Lung microvascular endothelial cell (primary cell): ENCODE results near the gene SH3RF1. TPM values are rescaled to one million over a fixed set of nuclear protein-coding genes. Genes with fewer than 3 reads are reported as not detected.
A peak's percentile ranks its signal among the peaks of the same experiment; 100 is the strongest.
"Not testable (repeated sequence)": the region's sequence is repeated elsewhere in the genome, so short reads cannot be mapped to it uniquely, and the experiment has no call there.

Experiments used
- DNase-seq, 2 donors: peaks; one replicate each; pipeline versions ENCODE4 v3.0.0 to v3.0.0-alpha.2; 2010; ENCODE audit warnings: low read depth in 2 of 2
- total RNA-seq: library from RNA; depleted of rRNA; stranded (reverse); fragments of >200 nt; gene quantifications from 2 replicates; pipeline ENCODE4 v1.2.1, GENCODE V29; 2014

SH3RF1 gene
- total RNA-seq, 1 donor from 2014 or later: 7.3 TPM

DNA sequence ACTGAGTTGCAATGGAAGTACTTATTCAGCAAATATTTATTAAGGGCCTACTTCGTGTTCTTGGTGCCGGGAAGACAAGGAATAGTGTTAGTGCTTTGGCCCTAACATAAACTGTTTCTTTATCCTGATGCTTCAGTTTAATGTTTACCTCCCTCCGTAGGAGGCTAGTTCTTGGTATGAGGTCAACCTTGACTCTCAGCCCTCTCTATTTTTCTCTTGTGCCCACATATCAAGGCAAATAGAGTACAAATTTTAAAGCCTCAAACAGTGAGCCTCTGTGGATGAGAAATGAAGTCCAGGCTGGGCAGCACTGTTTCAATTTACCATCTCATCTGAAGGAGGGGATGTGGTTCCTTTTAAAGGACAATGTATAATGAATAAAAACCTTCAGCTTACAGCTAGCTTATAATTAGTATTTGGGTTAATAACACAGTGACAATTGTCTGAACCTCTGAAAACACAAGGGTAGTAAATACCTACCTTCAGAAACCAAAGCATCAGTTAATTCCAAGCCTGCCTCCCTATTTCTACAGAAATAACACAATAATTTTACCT, 68.5 kb downstream of the SH3RF1 start:
- no peak for DNase-seq

DNA sequence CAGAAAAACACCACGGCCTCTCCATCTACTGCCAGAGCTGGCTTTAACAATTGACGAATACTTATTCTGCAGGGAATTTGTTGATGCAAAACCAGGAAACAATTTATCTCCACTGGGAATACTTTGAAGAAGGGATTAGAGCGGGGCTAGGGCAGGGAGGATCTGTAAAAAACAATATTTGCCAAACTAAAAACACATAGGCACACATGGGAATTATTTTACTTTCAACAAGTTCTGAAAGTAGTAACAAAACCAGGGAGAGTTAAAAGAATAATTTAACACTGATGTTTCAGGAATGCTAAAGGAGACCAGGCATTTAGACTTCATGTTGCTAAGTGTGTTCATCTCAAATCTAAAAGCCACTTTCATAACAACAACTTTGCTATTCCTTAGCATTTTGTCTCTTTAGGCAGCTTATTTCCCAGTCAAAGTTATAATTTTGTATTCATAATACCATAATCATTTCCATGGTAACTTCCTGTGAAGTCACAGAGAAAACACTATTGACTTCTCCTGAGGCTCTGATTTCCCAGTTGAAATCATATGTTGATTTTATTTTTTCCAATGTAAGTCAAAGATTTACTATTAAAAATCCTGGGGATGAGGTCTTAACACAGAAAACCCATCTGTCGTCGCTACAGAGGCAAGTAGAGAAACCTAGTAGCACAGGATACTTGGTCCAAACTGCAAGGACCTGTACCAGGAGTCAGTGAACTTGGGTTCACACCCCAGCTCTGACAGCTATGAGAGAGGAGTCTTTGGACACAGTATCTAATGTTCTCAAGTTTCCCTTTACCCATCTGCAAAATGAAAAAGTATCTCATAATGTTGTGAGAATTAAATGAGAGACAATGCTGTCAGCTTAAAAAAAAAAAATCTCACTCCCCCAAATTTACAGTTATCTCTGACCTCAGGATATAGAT, 69.3 kb downstream of the SH3RF1 start:
- DNase-seq: peak; percentile 58 to 65

DNA sequence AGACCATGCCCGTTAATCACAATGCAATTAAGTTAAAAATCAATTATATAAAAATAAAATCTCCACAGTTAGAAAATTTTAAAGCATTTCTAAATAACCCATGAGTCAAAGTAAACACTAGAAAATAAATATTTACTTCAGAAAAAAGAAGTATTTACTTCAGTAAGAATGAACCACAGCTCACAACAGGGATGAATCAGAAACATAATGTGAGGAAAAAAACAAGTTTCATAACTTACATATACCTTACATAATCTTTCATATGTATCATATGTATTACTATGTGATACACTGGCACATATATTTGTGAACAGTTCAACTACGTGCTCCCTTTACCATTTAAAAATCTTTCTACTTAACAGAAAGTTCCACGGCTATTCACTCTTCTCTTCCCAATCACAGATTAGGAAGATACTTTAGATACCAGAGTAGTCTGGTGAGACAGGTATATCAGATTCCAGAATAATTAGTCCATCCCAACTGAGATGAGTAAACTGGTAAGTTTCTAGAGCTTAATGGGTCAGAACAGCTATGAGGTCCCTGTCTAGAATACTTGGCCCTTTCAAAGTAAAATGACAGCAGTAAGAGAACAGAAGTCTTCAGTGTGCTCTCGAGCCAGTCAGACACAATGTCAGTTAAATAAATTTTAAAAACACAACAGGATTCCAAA, 70.3 kb downstream of the SH3RF1 start:
- no peak for DNase-seq

DNA sequence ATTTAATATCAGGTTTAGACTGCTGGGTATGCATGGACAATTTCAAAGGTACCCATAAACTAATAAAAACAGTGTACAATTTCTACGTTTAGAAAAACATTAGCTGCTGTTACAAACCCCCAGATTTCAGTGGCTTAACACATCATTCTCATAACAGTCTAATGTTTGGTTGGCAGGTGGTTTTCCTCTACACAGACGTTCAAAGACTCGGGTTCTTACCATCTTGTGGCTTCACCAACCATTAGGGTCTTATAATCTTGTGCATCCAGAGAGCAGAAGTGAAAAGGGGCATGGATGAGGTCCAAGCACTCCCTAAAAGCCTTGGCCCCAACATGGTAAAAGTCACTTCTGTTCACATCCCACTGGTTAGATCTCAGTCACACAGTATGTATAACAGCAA, 71.6 kb downstream of the SH3RF1 start:
- no peak for DNase-seq

DNA sequence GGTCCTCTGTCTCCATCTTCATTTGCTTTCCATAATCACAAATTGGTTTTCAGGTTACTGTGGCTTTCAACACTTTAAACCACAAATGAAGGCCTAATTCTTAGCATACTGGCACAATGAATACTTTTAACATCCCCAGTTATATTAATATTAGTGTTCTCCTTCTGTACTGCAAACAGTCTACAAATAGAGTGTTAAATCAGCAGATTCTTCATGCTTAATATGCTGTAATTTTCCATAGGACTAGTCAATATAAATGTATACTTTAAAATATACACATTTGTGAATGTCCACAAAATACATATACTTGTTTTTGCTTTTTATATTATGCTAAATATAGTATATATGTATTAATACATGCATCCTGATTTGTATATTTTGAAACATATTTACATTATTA, 72.6 kb downstream of the SH3RF1 start:
- DNase-seq: no peak

DNA sequence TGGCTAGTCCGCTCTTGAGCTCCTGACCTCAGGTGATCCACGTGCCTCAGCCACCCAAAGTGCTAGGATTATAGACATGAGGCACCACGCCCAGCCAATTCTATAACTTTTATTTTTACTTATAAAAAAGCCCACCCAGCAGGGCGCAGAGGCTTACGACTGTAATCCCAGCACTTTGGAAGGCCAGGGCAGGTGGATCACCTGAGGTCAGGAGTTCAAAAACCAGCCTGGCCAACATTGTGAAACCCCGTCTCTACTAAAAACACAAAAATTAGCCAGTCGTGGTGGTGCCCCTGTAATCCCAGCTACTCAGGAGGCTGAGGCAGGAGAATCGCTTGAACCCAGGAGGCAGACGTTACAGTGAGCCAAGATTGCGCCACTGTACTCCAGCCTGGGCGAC, 73.5 kb downstream of the SH3RF1 start:
- not testable (repeated sequence) for DNase-seq

DNA sequence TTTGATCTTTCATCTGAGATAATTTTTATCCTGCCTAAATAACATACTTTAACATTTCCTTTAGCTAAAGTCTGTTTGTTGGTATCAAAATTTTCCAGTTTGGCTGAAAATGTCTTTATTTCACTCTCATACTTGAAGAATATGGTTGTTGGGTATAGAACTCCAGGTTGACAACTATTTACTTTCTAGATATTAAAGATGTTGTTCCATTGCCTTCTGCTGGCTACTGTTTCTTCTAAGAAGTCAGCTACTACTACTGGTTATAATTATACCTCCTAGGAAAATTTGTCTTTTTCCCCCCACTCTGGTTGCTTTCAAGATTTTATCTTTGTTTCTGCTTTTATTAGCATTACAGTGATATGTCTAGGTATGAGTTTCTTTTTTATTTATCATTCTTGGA, 75.7 kb downstream of the SH3RF1 start:
- DNase-seq: no peak

DNA sequence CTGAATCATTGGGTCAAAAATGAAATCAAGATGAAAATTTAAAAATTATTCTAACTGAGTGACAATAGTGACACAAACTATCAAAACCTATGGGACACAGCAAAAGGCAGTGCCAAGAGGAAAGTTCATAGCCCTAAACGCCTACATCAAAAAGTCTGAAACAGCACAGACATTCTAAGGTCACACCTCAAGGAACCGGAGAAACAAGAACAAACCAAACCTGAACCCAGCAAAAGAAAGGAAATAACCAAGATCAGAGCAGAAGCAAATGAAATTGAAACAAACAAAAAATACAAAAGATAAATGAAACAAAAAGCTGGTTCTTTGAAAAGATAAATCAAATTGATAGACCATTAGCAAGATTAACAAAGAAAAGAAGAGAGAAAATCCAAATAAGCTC, 80.8 kb downstream of the SH3RF1 start:
- DNase-seq: not testable (repeated sequence)

DNA sequence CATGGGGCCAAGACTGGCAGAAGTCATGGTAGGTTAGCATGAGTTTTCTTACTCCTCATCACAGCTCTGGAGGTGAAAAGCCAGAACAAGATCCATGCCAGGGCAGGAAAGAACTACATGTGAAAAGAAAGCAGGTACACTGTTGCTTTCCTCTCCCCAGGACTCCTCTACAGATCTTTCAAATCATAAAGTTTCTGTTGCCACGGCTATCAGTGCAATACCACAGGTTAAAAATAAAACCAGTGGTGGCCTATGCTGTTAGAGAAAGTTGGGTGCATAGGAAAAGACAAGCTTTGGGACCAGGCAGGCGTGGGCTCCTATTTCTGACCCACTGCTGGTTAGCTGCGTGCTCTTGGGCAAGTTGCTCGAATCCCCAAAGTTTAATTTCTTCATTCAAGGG, 81.4 kb downstream of the SH3RF1 start:
- no peak for DNase-seq

DNA sequence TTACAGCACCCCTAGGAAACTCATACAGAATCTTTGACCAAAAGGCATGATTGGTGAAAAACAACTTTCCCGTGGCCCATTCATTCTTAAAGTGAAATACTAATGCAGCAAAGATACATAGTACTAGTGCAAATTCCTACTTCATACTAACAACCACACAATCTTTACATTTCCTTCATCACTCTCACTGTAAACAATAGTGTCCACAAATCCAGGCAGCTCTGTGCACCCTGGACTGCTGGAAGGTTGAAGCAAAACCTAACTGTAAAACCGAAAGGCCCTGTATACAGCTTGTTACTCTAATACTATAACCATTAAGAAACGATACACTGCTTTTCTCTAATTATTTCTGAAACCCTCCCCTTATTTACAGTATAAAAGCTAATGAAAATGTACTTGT, 82.6 kb downstream of the SH3RF1 start:
- DNase-seq: no peak

DNA sequence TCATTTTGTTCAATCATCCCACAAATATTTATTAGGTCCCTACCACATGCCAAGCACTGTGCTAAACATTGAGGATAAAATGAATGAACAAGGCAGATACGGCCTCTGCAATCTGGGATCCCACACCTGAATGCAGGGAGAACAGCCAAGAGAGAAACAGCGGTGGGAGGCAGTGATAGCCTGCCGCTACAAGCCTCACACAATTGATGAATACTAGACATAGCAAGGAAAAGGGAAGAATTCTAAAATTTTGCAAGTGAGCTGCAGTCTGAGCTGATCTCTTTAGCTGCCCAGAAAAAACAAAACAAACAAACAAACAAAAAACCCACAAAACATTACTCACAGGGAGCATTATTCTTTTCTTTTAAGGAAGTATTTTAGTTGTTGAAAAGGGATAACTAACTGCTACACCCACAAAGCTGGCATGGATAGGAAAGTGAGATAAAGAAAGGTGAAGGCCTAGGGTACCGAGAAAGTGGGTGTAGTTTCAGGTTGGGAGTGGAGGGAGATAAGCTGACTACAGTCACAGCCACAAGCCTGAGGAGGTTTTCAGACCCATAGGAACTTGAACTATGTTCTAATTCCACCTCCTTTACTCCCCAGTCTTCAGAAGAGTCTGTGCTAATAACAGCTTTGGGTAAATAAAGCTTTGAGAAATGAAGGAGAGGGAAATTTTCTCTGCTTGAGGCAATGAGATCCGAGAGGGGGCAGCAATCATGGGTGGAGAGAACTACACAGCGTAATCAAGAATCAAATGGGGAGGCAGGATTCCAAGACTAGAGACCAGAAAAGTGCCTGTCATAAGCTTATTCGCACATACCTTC, 85.4 kb downstream of the SH3RF1 start:
- DNase-seq: no peak

DNA sequence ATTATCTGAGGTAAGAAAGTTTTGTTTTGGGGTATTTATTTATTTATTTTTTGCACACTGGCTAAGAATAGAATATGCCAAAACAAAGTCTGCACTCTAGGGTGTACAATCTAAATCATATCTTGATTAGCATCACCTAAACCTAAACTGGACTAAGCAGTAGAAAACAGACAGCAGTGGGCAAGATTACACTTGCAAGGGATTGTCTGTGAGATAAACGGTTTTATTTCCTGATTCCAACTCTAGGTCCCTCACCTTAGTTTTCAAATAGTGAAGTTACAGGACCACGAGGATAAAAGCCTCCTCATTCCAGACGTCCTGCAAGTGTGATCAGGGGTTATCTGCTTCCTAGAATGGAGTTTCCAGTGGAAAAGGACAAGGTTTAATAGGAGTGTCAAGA, 86.1 kb downstream of the SH3RF1 start:
- no peak for DNase-seq

DNA sequence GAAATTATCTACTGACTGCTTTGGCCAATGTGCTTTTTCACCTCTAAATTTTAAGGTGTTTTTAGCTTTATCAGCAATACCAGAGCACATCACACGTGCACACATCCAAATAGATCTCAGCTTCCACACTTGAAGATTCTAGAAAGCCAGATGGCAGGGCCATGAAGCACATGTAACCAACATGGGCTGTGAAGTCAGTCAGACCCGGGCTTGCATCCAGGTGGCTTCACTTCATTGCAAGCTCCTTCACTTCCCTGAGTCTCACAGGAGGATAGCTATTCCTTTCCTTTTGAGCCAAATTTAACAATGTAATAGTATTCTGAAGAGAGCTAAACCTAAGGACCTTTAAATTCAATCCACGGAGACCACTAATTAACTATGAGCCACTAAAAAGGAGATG, 86.5 kb downstream of the SH3RF1 start:
- DNase-seq: no peak

DNA sequence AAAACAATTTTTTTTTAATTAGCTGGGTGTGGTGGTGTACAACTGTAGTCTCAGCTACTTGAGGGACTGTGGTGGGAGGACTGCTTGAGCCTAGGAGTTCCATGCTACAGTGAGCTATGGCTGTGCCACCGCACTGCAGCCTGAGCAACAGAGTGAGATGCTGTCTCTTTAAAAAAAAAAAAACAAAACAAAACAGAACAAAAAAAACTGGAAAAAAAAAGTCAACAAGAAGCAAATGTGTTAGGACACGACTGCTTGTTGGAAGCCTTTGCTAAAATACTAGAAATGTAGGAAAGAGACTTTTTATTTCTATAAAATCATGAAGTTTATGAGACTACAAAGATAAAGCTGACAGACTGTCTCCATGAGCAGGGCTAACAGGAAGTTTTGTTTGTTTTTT, 87.2 kb downstream of the SH3RF1 start:
- DNase-seq: no peak

DNA sequence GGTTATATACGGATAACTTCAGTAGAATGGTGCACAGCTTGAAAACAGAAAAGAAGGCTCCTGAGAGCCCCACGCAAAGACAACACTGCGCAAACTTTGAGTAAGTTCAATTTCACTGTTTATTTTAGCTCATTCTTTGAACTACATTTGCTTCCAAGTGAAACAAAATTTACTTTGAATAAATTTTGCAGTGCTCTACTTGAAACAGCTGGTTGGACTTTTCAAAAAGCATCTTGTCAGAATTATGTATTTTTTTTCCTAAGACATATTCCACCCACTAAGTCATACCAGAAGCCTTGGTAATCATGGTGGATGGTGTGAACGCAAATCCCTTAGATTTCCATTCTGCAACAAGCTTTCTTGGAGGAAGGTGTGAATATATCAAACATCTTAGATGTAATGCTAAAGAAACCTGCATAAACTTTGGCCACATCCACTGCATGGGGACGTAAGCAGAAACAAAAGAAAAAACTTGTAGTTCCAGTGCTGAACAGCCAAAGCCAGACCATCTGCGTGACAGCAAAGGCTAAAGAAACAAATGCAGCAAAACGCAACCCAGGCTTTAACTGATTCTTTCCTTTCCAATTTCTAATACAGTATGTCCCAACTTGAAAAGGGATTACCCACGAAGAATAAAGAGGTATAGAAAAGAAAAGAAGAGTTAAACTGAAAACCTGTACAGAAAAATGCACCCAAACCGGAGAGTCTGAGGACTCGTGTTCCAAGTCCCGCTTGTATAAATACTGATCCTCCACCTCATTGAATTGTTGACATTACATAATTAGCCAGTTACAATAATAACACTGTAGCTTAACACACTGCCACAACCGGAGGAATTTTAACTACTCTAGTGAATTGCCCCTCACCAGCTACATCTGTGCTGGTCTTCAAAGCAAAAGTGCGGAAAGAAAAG, 90.9 kb downstream of the SH3RF1 start:
- no peak for DNase-seq

DNA sequence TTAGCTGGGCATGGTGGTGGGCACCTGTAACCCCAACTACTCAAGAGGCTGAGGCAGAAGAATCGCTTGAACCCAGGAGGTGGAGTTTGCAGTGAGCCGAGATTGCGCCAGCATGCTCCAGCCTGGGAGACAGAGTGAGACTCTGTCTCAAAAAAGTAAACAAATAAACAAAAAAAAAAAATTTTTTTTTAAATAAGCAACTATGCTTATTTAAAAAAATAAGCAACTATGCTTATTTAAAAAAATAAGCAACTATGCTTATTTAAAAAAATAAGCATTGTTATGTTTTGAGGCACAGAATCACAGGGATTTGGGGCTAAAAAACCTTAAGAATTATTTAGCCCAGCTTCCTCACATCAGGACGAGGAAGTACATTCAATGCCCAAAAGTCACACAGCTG, 92.7 kb downstream of the SH3RF1 start:
- DNase-seq: not testable (repeated sequence)

DNA sequence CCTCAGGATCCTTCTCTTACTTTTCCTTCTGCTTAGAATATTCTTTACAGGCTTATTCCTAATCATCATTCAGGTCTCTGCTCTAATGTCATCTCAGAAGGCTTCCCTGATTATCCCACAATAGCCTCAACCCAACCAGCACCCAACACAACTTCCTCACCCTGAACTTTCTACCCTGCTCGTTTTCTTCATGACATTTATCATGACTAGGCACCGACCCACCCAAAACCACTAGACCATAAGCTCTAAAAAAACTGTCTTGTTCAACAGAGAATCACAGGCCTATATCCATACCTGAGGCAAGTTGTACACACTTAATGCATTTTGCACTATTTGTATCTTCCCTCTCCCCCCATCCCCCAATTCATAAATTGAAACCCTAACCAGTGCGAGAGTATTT, 95.3 kb downstream of the SH3RF1 start:
- DNase-seq: no peak

DNA sequence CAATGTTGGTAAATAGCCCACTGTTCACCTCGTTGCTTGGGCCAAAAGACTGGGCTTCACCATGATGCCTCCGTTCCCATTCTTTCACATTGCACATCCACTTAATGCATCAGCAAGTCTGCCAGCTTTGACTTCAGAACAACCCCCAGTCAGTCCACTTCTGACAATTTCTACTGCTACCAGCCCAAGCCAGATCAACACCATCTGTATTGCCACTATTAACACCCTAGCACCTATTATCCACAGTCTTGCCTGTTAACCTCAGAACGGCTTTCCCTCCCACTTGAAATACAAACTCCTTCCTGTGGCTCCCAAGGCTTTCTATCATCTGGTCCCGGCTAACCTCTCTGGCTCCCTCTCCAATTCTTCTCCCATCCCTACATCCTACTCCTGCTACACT, 95.7 kb downstream of the SH3RF1 start:
- DNase-seq: no peak

DNA sequence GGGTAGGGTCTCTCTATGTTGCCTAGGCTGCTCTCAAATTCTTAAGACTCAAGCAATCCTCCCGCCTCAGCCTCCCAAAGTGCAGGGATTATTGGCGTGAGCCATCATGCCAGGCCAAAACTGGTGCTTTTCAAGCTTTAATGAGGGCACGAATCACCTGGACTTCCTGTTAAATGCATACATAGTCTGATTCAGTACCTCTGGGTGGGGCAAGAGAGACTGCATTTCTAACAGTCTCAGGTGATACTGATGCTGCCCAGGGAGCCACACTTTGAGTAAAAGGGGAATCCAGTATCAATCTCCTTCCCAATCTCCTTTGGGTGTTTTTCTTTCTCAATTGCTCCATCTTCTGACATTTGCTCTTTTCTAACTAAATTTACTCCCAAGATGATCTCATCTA, 96.5 kb downstream of the SH3RF1 start:
- no peak for DNase-seq

DNA sequence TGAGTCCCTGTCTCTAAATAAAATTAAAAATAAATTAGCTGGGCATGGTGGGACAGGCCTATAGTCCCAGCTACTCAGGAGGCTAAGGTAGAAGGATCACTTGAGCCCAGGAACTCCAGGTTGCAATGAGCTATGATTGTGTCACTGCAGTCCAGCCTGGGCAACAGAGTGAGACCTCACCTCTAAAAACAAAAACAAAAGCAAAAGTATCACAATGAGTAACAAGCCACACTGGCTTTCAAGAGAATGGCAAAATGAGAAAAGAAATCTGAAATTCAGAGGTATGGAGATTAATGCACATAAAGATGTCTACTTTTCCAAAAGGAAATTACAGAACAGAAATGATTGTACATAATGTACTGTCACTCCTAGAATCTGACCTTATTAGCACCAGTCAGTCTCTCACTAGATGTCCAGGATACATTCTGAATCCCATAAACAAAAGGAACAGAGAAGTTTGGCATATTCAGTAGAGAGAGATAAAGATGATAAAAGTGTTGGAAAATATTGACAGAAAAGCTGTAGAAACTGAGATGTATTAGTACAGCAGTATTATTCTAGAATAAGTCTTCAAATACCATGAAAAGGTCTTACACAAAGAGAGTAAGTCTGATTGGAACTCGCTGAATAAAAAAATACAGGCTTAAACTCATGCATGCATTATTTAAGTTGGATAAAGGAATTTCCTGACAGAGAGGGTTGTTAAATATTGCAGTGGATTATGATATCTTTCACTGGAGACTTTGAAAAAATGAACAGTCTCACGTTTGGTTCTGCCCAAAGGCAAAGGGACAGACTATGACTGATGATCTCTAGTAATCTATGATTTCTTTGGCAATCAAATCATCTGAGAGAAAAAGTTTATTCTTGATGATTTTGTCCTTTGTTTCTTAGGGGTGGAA, 102.5 kb downstream of the SH3RF1 start:
- no peak for DNase-seq
